Mucosa of stomach (tissue), 1 donor: Measurements from ENCODE around the gene FAT4.

Experiments used
- H3K27me3 ChIP-seq: one replicate; pipeline ENCODE4 v1.7.0; 2013; ENCODE audit warnings: mild to moderate bottlenecking, low read length; ENCODE audit not compliant: control insufficient read depth, insufficient read depth
- H3K36me3 ChIP-seq: one replicate; pipeline ENCODE4 v1.7.0; 2013; ENCODE audit warnings: low read length; ENCODE audit not compliant: control insufficient read depth, insufficient read depth
- H3K4me1 ChIP-seq: one replicate; pipeline ENCODE4 v1.7.0; 2013; ENCODE audit warnings: mild to moderate bottlenecking, low read length; ENCODE audit not compliant: control insufficient read depth, insufficient read depth
- H3K4me3 ChIP-seq: one replicate; pipeline ENCODE4 v1.7.0; 2013; ENCODE audit warnings: low read length
- H3K9ac ChIP-seq: one replicate; pipeline ENCODE4 v1.7.0; 2013; ENCODE audit warnings: mild to moderate bottlenecking, low read length, moderate library complexity
- H3K9me3 ChIP-seq: one replicate; pipeline ENCODE4 v1.7.0; 2013; ENCODE audit warnings: mild to moderate bottlenecking, low read length, moderate library complexity; ENCODE audit not compliant: control insufficient read depth
- donor health status: Pancreatic carcinoma.

FAT4 gene

GRCh38 chr4:125303058-125303457, 11.7 kb upstream of the FAT4 start:
- Histone ChIP-seq H3K9me3 (no peaks in the 10 kb centered on the region), H3K4me1 (no peaks in the 10 kb centered on the region), H3K4me3 (no peak overlapping the region), H3K9ac (no peak overlapping the region), H3K27me3 (no peaks in the 10 kb centered on the region), H3K36me3 (no peaks in the 10 kb centered on the region)

GRCh38 chr4:125303821-125304220, 10.9 kb upstream of the FAT4 start:
- Histone ChIP-seq H3K36me3 (no peaks in the 10 kb centered on the region), H3K4me3 (no peak overlapping the region), H3K9me3 (no peaks in the 10 kb centered on the region), H3K9ac (no peak overlapping the region), H3K4me1 (no peaks in the 10 kb centered on the region), H3K27me3 (no peaks in the 10 kb centered on the region)

GRCh38 chr4:125306112-125306511, 8.6 kb upstream of the FAT4 start:
- H3K4me1 ChIP-seq, result no peaks in the 10 kb centered on the region
- no peak overlapping the region for H3K9ac ChIP-seq
- H3K9me3 ChIP-seq, result no peaks in the 10 kb centered on the region
- H3K36me3 ChIP-seq, result no peaks in the 10 kb centered on the region
- no peaks in the 10 kb centered on the region for H3K27me3 ChIP-seq
- no peak overlapping the region for H3K4me3 ChIP-seq

- H3K9me3 ChIP-seq, result no peaks in the 10 kb centered on the region
- H3K27me3 ChIP-seq, result no peaks in the 10 kb centered on the region
- H3K36me3 ChIP-seq, result no peaks in the 10 kb centered on the region
- H3K4me3 ChIP-seq, result no peak overlapping the region
- no peak overlapping the region for H3K9ac ChIP-seq
- H3K4me1 ChIP-seq, result no peaks in the 10 kb centered on the region
Measured at GRCh38 chr4:125306533-125306932, 8.2 kb upstream of the FAT4 start.

GRCh38 chr4:125311503-125311902, 3.3 kb upstream of the FAT4 start:
- no peak overlapping the region for H3K4me3 ChIP-seq
- peaks cover 23% of the 10 kb centered on the region for H3K27me3 ChIP-seq
- H3K9ac ChIP-seq, result no peak overlapping the region
- H3K4me1 ChIP-seq, result peaks cover 6% of the 10 kb centered on the region
- H3K9me3 ChIP-seq, result no peaks in the 10 kb centered on the region
- H3K36me3 ChIP-seq, result no peaks in the 10 kb centered on the region

- peaks cover 40% of the 10 kb centered on the region for H3K27me3 ChIP-seq
- H3K9ac ChIP-seq, result no peak overlapping the region
- no peaks in the 10 kb centered on the region for H3K9me3 ChIP-seq
- peaks cover 6% of the 10 kb centered on the region for H3K4me1 ChIP-seq
- no peak overlapping the region for H3K4me3 ChIP-seq
- H3K36me3 ChIP-seq, result no peaks in the 10 kb centered on the region
Measured at GRCh38 chr4:125313497-125313896, 1.3 kb upstream of the FAT4 start.

GRCh38 chr4:125313989-125314667, 627 bp upstream of the FAT4 start:
- H3K4me1 ChIP-seq, result peaks cover 6% of the 10 kb centered on the region
- no peaks in the 10 kb centered on the region for H3K9me3 ChIP-seq
- no peak overlapping the region for H3K4me3 ChIP-seq
- H3K9ac ChIP-seq, result no peak overlapping the region
- peaks cover 40% of the 10 kb centered on the region for H3K27me3 ChIP-seq
- H3K36me3 ChIP-seq, result no peaks in the 10 kb centered on the region

GRCh38 chr4:125315576-125316400, 1.0 kb downstream of the FAT4 start:
- Histone ChIP-seq H3K4me3 (peak overlapping the region; percentile 52), H3K36me3 (no peaks in the 10 kb centered on the region), H3K27me3 (peaks cover 40% of the 10 kb centered on the region), H3K9ac (peak overlapping the region; percentile 69), H3K4me1 (peaks cover 6% of the 10 kb centered on the region), H3K9me3 (no peaks in the 10 kb centered on the region)

GRCh38 chr4:125316401-125316790, 1.6 kb downstream of the FAT4 start:
- Histone ChIP-seq H3K4me1 (peaks cover 6% of the 10 kb centered on the region), H3K4me3 (peak overlapping the region; percentile 26), H3K9ac (peak overlapping the region; percentile 69), H3K9me3 (no peaks in the 10 kb centered on the region), H3K27me3 (peaks cover 40% of the 10 kb centered on the region), H3K36me3 (no peaks in the 10 kb centered on the region)

- H3K36me3 ChIP-seq, result no peaks in the 10 kb centered on the region
- H3K4me1 ChIP-seq, result peaks cover 6% of the 10 kb centered on the region
- peaks cover 40% of the 10 kb centered on the region for H3K27me3 ChIP-seq
- H3K4me3 ChIP-seq, result peak overlapping the region; percentile 26
- peak overlapping the region; percentile 23 for H3K9ac ChIP-seq
- no peaks in the 10 kb centered on the region for H3K9me3 ChIP-seq
Measured at GRCh38 chr4:125316791-125317524, 2.2 kb downstream of the FAT4 start.

GRCh38 chr4:125317525-125317877, 2.7 kb downstream of the FAT4 start:
- Histone ChIP-seq H3K27me3 (peaks cover 40% of the 10 kb centered on the region), H3K4me1 (peaks cover 6% of the 10 kb centered on the region), H3K9me3 (no peaks in the 10 kb centered on the region), H3K9ac (no peak overlapping the region), H3K36me3 (no peaks in the 10 kb centered on the region), H3K4me3 (peak overlapping the region; percentile 26)

GRCh38 chr4:125319311-125319710, 4.6 kb downstream of the FAT4 start:
- Histone ChIP-seq H3K9me3 (no peaks in the 10 kb centered on the region), H3K4me1 (peaks cover 2% of the 10 kb centered on the region), H3K4me3 (no peak overlapping the region), H3K36me3 (no peaks in the 10 kb centered on the region), H3K27me3 (peaks cover 36% of the 10 kb centered on the region), H3K9ac (no peak overlapping the region)
